ENCODE results near the gene ST3GAL2. TPM values are rescaled to one million over a fixed set of nuclear protein-coding genes. Genes with fewer than 3 reads are reported as not detected.

The ST3GAL2 gene
- total RNA-seq, 1 donor from 2014 or later: 57.4 TPM

DNA sequence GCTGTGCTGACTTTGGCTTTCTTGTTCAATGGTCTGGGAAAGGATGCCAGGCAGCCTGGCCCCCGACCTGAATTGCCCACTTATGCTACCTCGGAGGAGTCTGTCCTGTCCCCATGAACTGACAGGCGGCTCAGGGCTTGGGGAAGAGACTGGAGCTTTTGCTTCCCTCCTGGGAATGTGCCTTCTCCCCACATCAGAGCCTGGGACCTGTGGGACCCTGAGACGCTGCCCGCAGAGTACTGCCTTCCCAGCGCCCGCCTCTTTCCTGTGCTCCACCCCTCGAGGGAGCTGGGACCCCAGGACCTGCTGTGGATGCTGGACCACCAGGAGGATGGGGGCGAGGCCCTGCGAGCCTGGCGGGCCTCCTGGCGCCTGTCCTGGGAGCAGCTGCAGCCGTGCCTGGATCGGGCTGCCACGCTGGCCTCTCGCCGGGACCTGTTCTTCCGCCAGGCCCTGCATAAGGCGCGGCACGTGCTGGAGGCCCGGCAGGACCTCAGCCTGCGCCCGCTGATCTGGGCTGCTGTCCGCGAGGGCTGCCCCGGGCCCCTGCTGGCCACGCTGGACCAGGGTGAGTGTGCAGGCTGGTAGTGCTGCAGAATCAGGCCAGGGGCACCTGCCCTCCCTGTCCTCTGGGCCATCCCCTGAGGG lies 34.0 kb upstream of the ST3GAL2 start:
- peaks cover 5% of the 10 kb centered on the region for H3K4me1 Mint-ChIP-seq
- CTCF ChIA-PET: interaction anchor here (0.6 to 1.3 kb wide), 3 partner anchors 79 to 98 kb away, joined by 3 to 6 read pairs (median 3); no protein-coding TSS in a partner anchor
- ATAC-seq (ENCODE audit: low read depth) (no peak), DNase-seq (no peak)
- H3K36me3 Mint-ChIP-seq (ENCODE audit: low read depth): peaks cover 11% of the 10 kb centered on the region
- no peak overlapping the region for H3K4me3 Mint-ChIP-seq
- H3K9me3 Mint-ChIP-seq: no peaks in the 10 kb centered on the region
- TF ChIP-seq, protein P1, sequence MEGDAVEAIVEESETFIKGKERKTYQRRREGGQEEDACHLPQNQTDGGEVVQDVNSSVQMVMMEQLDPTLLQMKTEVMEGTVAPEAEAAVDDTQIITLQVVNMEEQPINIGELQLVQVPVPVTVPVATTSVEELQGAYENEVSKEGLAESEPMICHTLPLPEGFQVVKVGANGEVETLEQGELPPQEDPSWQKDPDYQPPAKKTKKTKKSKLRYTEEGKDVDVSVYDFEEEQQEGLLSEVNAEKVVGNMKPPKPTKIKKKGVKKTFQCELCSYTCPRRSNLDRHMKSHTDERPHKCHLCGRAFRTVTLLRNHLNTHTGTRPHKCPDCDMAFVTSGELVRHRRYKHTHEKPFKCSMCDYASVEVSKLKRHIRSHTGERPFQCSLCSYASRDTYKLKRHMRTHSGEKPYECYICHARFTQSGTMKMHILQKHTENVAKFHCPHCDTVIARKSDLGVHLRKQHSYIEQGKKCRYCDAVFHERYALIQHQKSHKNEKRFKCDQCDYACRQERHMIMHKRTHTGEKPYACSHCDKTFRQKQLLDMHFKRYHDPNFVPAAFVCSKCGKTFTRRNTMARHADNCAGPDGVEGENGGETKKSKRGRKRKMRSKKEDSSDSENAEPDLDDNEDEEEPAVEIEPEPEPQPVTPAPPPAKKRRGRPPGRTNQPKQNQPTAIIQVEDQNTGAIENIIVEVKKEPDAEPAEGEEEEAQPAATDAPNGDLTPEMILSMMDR (IDR thresholded peaks at IDR 0.05): no peak
- POLR2A ChIA-PET: interaction anchor here (0.5 to 2.2 kb wide), 2 partner anchors 92 to 148 kb away, joined by 4 to 8 read pairs; no protein-coding TSS in a partner anchor
- no peak overlapping the region for H3K27ac Mint-ChIP-seq
- intact Hi-C loops (cut with micrococcal nuclease): loop anchor here (1.0 kb wide), 1 partner anchor 78 kb away; no protein-coding TSS in a partner anchor
- no peaks in the 10 kb centered on the region for H3K27me3 Mint-ChIP-seq

DNA sequence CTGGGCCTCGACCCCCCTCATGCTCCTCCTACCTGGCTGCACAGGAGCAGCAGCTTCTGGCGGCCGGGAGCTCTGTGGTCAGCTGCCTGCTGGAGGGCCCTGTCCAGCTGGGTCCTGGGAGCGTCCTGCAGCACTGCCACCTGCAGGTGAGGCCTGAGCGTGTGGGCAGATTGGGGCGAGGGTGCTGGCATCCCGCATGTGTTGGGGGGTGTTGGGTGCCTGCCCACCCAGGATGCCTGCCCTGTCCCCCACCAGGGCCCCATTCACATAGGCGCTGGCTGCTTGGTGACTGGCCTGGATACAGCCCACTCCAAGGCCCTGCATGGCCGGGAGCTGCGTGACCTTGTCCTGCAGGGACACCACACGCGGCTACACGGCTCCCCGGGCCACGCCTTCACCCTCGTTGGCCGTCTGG lies 32.0 kb upstream of the ST3GAL2 start:
- TF ChIP-seq, protein P1 (IDR thresholded peaks at IDR 0.05): no peak
- H3K4me1 Mint-ChIP-seq: no peaks in the 10 kb centered on the region
- DNase-seq (no peak), ATAC-seq (ENCODE audit: low read depth) (no peak)
- no peak overlapping the region for H3K4me3 Mint-ChIP-seq
- ChIA-PET CTCF (interaction anchor here (1.0 to 2.2 kb wide), 5 partner anchors 34 to 90 kb away, joined by 3 to 9 read pairs (median 3); no protein-coding TSS in a partner anchor), POLR2A (no interaction called here)
- no peaks in the 10 kb centered on the region for H3K9me3 Mint-ChIP-seq
- intact Hi-C loops (cut with micrococcal nuclease): no loop called here
- H3K27me3 Mint-ChIP-seq: no peaks in the 10 kb centered on the region
- peaks cover 11% of the 10 kb centered on the region for H3K36me3 Mint-ChIP-seq (ENCODE audit: low read depth)
- H3K27ac Mint-ChIP-seq: no peak overlapping the region

DNA sequence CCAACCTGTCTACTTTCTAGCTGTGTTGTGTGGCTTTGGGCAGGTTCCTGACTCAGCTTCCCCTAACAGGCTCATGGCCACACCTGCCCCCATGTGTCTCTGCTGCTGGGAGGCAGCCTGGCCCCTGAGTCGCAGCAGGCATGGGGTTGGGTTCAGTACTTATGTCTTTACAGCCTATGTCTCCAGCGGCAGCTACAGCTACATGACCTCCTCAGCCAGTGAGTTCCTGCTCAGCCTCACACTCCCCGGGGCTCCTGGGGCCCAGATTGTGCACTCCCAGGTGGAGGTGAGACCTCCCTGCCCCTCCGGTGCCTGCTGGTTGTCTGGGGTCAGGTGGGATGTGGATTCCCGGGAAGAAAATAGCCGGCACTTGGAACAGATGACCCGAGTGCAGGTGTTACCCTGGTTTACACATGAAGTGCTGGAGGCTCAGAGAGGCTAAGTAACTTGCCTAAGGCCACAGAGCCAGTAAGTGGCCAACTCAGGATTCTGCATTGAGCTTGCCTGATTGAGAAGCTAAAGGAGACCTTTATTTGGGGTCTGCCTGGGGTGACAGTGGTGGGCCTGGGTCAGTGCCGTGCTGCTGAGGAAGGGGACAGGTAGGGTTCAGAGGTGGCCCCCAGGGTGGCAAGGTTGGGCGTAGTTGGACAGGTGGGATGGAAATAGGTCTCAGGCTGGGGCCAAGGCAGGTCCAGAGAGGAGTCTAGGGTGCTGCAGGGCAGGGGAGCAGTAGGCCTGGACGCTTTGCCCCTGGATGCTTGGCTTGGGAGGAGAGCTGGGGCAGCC lies 31.4 kb upstream of the ST3GAL2 start:
- no peaks in the 10 kb centered on the region for H3K27me3 Mint-ChIP-seq
- DNase-seq: no peak
- no peak overlapping the region for H3K27ac Mint-ChIP-seq
- ATAC-seq (ENCODE audit: low read depth): no peak
- no peak overlapping the region for H3K4me3 Mint-ChIP-seq
- H3K9me3 Mint-ChIP-seq: no peaks in the 10 kb centered on the region
- intact Hi-C loops (cut with micrococcal nuclease): no loop called here
- no peaks in the 10 kb centered on the region for H3K4me1 Mint-ChIP-seq
- POLR2A ChIA-PET: no interaction called here
- TF ChIP-seq, protein P1 (IDR thresholded peaks at IDR 0.05): no peak
- peaks cover 8% of the 10 kb centered on the region for H3K36me3 Mint-ChIP-seq (ENCODE audit: low read depth)
- CTCF ChIA-PET: interaction anchor here (0.6 to 2.2 kb wide), 5 partner anchors 53 to 89 kb away, joined by 3 to 9 read pairs (median 3); no protein-coding TSS in a partner anchor

DNA sequence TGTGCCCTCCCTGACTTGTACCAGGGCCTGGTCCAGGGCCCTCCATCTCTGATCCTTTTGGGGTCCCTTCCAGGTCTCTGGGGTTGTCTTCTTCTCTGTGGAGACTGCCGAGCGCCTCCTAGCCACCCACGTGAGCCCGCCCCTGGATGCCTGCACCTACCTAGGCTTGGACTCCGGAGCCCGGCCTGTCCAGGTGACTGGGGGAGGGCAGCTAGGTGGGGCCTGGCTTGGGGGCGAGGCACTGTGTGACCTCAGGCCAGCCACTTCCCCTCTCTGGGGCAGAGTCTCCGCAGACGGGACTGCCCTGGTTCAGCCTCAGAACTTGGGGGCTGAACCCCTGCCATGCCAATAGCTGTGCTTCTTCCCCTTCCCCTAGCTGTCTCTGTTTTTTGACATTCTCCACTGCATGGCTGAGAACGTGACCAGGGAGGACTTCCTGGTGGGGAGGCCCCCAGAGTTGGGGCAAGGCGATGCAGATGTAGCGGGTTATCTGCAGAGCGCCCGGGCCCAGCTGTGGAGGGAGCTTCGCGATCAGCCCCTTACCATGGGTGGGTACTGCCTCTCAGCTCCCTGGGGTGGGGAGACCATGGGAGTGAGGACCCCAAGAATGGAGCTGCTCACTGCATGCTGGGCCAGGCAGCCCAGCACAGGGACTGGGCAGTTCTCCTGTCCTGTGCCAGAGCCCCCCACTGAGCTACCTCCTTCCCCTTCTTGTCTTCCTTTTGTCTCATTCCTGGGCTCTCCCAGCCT lies 30.1 kb upstream of the ST3GAL2 start:
- ChIA-PET CTCF (interaction anchor here (1.1 to 2.2 kb wide), 2 partner anchors 75 to 99 kb away, joined by 4 to 9 read pairs; no protein-coding TSS in a partner anchor), POLR2A (interaction anchor here (0.8 kb wide), 1 partner anchor 88 kb away, joined by 3 read pairs; no protein-coding TSS in a partner anchor)
- Mint-ChIP-seq H3K27me3 (no peaks in the 10 kb centered on the region), H3K9me3 (no peaks in the 10 kb centered on the region), H3K27ac (no peak overlapping the region), H3K4me1 (no peaks in the 10 kb centered on the region), H3K4me3 (no peak overlapping the region), H3K36me3 (ENCODE audit: low read depth) (peaks cover 7% of the 10 kb centered on the region)
- TF ChIP-seq, protein P1 (IDR thresholded peaks at IDR 0.05): no peak
- DNase-seq: no peak
- no peak for ATAC-seq (ENCODE audit: low read depth)
- intact Hi-C loops (cut with micrococcal nuclease): no loop called here

Measured in activated B cell treated with CpG ODN at 0.5 μM for 24 hours (primary cell).